RWPE1 (cell line): ENCODE results near the gene CLN5.

ENCODE experiments used
- CTCF ChIA-PET: fragments of 350-600 bp; sonication (Branson Sonifier 250); formaldehyde crosslinking; extraction: SDS; loops from one replicate; lab custom pipeline; 2021; lab: Yijun Ruan, JAX
- POLR2A ChIA-PET: fragments of 400-600 bp; formaldehyde crosslinking; extraction: SDS; loops from one replicate; lab custom pipeline; 2020; ENCODE audit warnings: antibody characterized with exemption; ENCODE audit not compliant: low non-redundant PET; lab: Yijun Ruan, JAX
- DNase-seq: peaks from one replicate; pipeline ENCODE4 v3.0.0; 2012; ENCODE audit warnings: low spot score
- H3K27ac ChIP-seq: fragments of 450-650 bp; 2 replicates; pipeline ENCODE4 v1.5.1; 2017
- TF ChIP-seq, protein P1 (sequence below): fragments of 450-650 bp; conservative IDR thresholded peaks from 2 replicates; pipeline ENCODE4 v1.5.1; 2017; ENCODE audit warnings: low read depth, mild to moderate bottlenecking

The CLN5 gene

DNA sequence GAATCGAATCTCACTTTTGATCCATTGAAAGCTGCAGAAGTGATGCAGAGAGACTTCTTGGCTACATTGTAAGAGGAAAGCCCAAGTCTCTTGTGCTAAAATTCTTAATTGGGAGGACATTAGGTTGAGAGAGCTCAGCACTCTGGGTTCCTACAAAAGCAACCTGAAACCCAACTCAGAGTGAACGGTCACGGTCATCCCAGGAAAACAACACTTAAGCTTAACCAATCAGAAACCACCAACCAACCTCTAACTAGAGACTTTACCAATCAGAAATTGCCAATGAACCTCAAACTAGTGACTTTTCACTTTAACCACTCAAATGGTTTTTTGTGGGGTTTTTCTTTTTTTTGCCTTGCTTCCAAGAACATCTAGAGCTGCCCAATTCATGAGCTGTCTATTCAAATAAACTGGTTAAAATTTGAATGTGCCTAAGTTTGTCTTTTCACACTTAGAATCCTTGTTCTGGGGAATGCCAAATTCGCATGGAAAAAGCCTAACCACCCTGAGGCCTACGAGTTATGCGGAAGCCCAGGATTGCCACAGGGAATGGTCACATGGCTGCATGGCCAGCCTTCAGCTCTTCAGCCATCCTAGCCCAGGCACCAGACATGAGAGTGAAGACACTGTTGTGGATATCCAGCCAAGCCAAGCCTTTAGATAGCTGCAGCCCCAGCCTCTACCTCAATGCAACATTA, 17.8 kb upstream of the CLN5 start:
- no peak overlapping the region for H3K27ac ChIP-seq
- CTCF ChIA-PET: no interaction called here
- POLR2A ChIA-PET: no interaction called here
- no peak for DNase-seq
- TF ChIP-seq, protein P1, sequence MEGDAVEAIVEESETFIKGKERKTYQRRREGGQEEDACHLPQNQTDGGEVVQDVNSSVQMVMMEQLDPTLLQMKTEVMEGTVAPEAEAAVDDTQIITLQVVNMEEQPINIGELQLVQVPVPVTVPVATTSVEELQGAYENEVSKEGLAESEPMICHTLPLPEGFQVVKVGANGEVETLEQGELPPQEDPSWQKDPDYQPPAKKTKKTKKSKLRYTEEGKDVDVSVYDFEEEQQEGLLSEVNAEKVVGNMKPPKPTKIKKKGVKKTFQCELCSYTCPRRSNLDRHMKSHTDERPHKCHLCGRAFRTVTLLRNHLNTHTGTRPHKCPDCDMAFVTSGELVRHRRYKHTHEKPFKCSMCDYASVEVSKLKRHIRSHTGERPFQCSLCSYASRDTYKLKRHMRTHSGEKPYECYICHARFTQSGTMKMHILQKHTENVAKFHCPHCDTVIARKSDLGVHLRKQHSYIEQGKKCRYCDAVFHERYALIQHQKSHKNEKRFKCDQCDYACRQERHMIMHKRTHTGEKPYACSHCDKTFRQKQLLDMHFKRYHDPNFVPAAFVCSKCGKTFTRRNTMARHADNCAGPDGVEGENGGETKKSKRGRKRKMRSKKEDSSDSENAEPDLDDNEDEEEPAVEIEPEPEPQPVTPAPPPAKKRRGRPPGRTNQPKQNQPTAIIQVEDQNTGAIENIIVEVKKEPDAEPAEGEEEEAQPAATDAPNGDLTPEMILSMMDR: no peak

DNA sequence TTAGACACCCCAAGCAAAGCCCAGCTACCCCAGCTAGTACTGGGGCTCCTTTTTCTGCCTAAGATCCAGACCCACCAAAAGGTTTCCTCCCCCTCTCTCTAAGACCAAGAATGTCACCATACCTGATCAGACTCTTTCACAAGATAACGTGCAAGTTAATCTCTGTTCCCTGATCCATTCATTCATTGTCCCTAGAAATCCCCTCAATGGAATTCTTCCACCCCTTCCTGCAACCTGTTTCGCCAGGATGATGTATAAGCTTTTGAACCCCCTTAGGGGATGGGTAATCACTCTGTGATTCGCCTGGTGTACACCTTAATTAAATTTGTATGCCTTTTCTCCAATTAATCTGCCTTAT, 17.3 kb upstream of the CLN5 start:
- POLR2A ChIA-PET: no interaction called here
- no peak for DNase-seq
- CTCF ChIA-PET: no interaction called here
- no peak overlapping the region for H3K27ac ChIP-seq
- TF ChIP-seq, protein P1: no peak

DNA sequence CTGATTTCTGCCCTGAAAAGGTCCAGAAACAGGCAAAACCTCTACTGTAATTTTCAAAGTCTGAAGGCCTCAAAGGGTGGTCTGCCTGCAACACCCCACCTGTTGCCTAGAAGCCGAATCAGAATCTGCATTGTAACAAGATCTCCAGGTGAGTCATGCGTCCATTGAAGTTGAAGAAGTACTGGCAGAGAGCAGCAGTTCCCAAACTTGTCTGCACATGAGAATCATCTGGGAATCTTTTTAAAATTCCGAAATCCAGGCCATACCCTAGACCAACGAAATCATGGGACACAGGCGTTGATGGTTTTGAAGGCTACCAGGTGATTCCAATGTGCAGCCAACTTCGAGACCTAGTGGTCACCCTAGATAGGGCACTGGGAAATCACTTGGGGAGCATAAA, 16.0 kb upstream of the CLN5 start:
- DNase-seq: no peak
- CTCF ChIA-PET: interaction anchor here (1.0 kb wide), 1 partner anchor 91 kb away, joined by 4 read pairs; no protein-coding TSS in a partner anchor
- POLR2A ChIA-PET: no interaction called here
- H3K27ac ChIP-seq: peak overlapping the region; percentile 52
- TF ChIP-seq, protein P1: no peak

DNA sequence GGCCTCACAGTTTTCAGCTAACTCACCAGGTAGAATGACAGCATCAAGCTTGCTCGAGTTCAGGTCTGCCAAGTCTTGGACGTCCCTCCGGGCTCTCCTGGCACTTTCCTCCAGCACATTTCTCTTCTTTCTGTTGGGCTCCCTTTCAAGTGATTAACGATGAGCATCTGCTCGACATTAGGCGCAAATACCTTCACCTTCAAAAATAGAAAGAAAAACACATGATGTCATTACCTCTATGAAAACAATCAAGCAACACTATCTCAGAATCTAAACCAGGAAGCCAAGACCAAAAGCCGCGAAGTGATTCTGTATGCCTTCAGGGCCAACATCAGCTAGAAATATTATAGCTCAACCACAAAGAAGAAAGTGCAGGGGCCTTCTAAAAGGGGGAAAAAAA, 15.4 kb upstream of the CLN5 start:
- POLR2A ChIA-PET: no interaction called here
- DNase-seq: no peak
- CTCF ChIA-PET: interaction anchor here (0.5 to 1.0 kb wide), 2 partner anchors 29 to 92 kb away, joined by 4 to 5 read pairs; no protein-coding TSS in a partner anchor
- H3K27ac ChIP-seq: peak overlapping the region; percentile 52
- TF ChIP-seq, protein P1: no peak

DNA sequence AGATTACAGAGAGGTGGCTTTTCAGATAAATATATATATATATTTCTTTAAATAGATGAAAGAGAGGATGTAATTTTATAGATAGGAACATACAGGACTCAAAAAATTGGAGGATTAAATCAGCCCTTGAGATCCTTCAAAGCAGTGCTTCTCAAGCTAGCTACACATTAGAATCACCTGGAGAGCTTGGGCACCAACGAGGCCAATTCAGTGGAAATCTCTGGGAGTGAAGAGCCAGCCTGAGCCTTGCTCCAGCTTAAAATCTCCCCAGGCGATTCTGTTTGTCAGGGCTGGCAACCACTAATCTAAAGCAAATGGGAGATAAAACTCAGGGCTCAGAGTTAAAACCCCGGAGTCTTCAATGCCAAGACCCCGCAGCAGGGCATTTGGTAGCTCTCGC, 15.0 kb upstream of the CLN5 start:
- DNase-seq: no peak
- ChIA-PET POLR2A (no interaction called here), CTCF (no interaction called here)
- H3K27ac ChIP-seq: no peak overlapping the region
- TF ChIP-seq, protein P1: no peak

DNA sequence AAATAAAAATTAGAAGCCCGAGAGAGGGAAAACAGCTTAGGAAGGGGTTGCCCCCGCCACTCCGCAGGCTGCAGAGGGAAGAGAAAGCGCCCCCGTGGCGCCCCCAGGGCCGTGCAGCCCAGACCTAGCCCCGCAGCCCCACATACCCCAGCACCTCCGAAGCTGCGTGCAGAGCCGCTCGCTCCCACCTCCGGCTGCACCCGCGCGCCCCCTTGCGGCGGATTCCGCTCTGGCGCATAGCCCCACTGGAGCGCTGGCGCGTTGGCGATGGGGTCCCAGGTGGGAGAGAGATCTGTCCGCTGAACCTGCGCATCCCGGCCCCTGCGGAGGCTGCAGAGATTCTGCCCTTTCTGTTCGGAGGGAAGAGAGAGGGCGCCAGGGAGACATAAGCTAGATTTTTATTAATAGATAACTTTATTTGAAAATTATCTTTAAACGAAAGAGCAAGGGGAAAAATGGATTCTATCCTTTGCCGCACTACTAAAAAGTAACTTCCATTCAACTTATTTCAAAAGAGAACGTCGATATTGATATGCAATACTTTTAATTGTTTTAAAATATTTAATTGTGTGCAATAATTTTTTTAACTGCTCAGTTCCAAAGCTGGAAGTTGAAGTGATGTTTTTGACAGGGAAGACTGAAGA, 11.7 kb upstream of the CLN5 start:
- POLR2A ChIA-PET: no interaction called here
- CTCF ChIA-PET: interaction anchor here (0.5 to 2.0 kb wide), 22 partner anchors 9 to 1359 kb away, joined by 3 to 8 read pairs (median 3); partner anchors contain the start of gene KCTD12
- TF ChIP-seq, protein P1: peak; percentile 98
- peak; percentile 86 for DNase-seq
- H3K27ac ChIP-seq: no peak overlapping the region
